Measurements from ENCODE around the gene SFXN5.

SFXN5 gene

GRCh38 chr2:72955228-72956049 is 116.1 kb downstream of the SFXN5 start:
- DNase-seq (ENCODE audit: low spot score): no peak

- DNase-seq (ENCODE audit: low spot score): no peak
Observed at GRCh38 chr2:72954376-72955227, 116.9 kb downstream of the SFXN5 start.

- DNase-seq (ENCODE audit: low spot score): no peak
Observed at GRCh38 chr2:72953976-72954375, 117.5 kb downstream of the SFXN5 start.

- no peak for DNase-seq (ENCODE audit: low spot score)
Observed at GRCh38 chr2:72953528-72953927, 118.0 kb downstream of the SFXN5 start.

GRCh38 chr2:72952961-72953360 is 118.6 kb downstream of the SFXN5 start:
- DNase-seq (ENCODE audit: low spot score): no peak

- DNase-seq (ENCODE audit: low spot score): no peak
Observed at GRCh38 chr2:72952110-72952823, 119.2 kb downstream of the SFXN5 start.

- DNase-seq (ENCODE audit: low spot score): no peak
Observed at GRCh38 chr2:72951303-72952095, 120.0 kb downstream of the SFXN5 start.

- no peak for DNase-seq (ENCODE audit: low spot score)
Observed at GRCh38 chr2:72950558-72951255, 120.8 kb downstream of the SFXN5 start.

GRCh38 chr2:72949642-72950041 is 121.9 kb downstream of the SFXN5 start:
- no peak for DNase-seq (ENCODE audit: low spot score)

GRCh38 chr2:72949045-72949444 is 122.5 kb downstream of the SFXN5 start:
- DNase-seq (ENCODE audit: low spot score): no peak

GRCh38 chr2:72947952-72948830 is 123.3 kb downstream of the SFXN5 start:
- no peak for DNase-seq (ENCODE audit: low spot score)

- no peak for DNase-seq (ENCODE audit: low spot score)
Observed at GRCh38 chr2:72946466-72946865, 125.0 kb downstream of the SFXN5 start.

- no peak for DNase-seq (ENCODE audit: low spot score)
Observed at GRCh38 chr2:72945450-72946019, 126.0 kb downstream of the SFXN5 start.

- no peak for DNase-seq (ENCODE audit: low spot score)
Observed at GRCh38 chr2:72944804-72945449, 126.6 kb downstream of the SFXN5 start.

GRCh38 chr2:72943540-72944395 is 127.7 kb downstream of the SFXN5 start:
- DNase-seq (ENCODE audit: low spot score): no peak

- DNase-seq (ENCODE audit: low spot score): no peak
Observed at GRCh38 chr2:72942881-72943418, 128.6 kb downstream of the SFXN5 start.

- DNase-seq (ENCODE audit: low spot score): no peak
Observed at GRCh38 chr2:72942293-72942692, 129.2 kb downstream of the SFXN5 start.

- DNase-seq (ENCODE audit: low spot score): peak; percentile 71
Observed at GRCh38 chr2:72940786-72941185, 130.7 kb downstream of the SFXN5 start.

Measured in GM03348 (cell line).